ENCODE measurements around the gene SYTL5.
"Not testable (repeated sequence)": the region's sequence is repeated elsewhere in the genome, so short reads cannot be mapped to it uniquely, and the experiment has no call there.

Gene SYTL5

DNA sequence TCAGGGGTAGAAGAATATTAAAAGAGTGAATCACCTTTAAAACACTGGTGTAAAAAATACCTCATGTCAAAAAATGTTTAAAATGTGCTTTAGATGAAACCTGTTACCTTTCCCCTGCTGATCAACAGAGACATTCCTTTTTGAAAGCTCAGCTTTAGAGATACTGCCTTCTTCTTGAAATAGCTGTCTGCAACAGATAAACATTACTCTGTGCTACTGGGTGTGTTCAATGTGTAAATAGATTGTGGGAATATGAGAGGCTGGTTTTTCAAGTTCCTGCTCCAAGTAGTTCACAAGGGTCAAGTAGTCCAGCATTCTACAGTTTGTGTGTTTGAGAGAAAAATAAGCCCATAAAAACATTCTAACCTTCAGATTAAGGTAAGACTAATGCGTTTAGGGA is at the start of gene SYTL5:
Gene SYTL5 (plus strand): TSS at position 263 of the 400 bp plus-strand sequence. CDS start 27,337 bp downstream, outside the sequence.
- no peak for DNase-seq (ENCODE audit: low read depth)

DNA sequence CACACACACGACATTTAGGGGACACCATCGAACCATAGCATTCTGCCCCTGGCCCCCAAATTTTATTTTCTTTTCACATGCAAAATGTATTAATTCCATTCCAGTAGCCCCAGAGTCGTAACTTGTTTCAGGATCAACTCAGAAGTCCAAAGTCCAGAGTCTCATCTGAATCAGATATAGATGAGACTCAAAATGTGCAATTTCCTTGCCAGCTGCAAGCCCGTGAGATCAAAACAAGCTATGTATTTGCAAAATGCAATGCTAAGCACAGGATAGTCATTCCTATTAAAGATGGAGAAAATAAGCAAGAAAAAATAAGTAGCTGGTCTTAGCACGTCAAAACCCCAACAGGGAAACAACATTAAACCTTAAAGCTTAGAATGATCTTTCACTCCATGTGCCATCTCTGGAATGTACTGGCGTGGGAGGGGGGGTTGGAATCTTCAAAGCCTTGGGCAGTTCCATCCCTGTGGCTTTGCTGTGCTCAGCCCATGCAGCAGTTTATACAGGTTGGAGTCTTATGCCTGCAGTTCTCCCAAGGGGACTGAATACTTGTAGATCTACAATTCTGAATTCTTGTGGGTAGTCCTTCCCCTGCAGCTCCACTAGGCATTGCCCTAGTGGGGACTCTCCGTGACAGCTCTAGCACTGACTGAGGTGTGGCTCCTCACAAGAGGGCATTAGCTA is 47.7 kb upstream of the SYTL5 start:
- no peak for DNase-seq (ENCODE audit: low read depth)

DNA sequence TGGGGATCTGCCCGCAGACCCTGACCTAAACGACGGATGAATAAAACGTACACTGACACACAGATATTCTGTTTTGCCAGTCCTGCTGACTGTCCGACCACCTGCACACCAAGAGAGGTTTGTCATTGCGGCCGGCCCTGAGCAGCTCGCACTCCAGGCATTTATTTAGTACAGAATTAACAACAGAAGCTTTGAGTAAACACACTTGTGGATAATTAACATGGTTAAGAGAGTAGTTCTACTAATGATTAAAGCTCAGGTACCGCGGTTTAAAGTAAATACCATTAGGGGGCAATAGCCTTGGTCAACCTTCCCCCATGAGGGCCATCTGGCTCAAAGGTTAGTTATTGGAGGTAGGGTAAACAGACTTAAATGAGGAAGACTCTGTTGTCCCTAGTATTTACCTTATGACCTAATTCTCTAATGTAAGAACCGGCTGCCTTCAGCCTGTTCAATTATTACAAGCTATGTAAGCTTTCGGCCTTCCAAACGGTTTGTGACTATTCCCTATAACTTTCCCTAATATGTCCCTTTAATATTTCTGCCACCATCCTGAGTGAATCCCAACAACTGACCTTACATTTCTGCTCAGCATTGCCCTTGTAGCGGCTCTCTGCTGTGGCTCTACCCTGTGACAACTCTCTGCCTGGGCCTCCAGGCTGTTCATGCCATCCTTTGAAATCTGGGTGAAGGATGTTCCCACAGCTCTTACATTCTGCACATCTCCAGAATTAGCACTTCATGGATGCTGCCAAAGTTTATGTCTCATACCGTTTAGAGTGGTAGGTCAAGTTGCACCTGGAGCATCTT is 46.9 kb upstream of the SYTL5 start:
- DNase-seq (ENCODE audit: low read depth) = no peak

DNA sequence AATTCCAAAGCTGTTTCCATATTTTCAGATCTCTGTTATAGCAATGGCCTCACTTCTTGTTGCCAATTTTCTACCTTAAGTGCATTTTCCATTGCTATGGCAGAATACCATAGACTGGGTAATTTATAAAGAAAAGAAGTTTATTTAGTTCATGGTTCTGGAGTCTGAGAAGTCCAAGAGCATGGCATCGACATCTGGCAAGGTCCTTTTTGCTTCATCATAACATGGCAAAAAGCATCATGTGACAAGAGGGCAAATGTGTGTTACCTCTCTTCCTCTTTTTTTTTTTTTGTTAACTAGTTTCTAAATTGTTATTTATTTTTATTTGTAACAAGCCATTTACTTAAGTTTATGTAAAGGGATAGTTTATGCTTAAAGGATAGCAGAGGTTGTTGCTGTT is 45.2 kb upstream of the SYTL5 start:
- DNase-seq (ENCODE audit: low read depth) = no peak

DNA sequence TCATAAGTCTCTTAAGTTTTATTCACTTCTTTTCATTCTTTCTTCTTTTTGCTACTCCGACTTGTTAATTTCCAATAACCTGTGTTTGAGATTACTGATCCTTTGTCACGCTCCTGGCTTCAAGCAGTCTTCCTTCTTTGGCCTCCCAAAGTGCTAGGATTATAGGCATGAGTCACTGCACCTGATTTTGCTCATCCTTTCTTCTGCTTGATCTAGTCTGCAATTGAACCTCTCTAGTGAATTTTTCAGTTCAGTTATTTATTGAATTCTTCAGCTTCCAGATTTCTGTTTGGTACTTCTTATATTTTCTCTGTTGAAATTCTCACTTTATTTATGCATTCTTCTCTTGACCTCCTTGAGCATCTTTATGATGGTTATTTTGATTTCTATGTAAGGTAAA is 38.6 kb upstream of the SYTL5 start:
- no peak for DNase-seq (ENCODE audit: low read depth)

DNA sequence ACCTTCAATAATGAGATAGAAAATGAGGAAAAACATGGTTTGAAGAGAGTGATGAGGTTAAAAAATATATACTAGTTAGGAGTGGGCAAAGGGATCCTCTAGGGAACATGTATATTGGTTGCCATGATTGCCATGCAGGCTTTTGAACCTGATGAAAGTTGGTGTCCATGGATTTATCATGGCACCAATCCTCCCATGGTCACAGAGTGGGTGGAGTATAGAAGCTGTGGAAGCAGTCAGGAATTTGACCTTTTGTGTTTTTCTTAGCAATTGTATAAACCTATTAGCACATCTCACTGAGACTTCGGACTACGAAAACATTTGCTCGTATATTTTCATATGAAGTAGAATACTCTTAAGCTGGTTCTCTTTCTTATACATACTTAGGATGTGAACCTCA is 30.9 kb upstream of the SYTL5 start:
- DNase-seq (ENCODE audit: low read depth) = no peak

DNA sequence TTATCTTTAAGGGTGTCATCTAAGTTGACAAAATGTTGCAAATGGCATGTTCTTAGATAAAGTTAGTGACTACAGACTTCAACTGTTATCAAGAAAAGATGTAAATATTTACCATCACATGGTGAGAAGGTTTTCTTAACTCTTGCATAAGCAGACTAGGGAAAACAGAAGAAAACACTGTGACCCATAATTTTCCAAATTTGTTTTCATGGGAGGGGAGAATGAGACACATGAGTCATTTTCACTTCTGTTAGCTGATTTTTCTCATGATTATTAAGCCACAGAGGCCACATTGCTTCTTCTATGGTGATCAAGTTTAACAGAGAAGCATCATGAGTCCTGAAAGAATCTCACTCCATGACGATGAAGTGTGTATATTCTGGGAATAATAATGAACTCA is 30.2 kb upstream of the SYTL5 start:
- DNase-seq (ENCODE audit: low read depth) = no peak

DNA sequence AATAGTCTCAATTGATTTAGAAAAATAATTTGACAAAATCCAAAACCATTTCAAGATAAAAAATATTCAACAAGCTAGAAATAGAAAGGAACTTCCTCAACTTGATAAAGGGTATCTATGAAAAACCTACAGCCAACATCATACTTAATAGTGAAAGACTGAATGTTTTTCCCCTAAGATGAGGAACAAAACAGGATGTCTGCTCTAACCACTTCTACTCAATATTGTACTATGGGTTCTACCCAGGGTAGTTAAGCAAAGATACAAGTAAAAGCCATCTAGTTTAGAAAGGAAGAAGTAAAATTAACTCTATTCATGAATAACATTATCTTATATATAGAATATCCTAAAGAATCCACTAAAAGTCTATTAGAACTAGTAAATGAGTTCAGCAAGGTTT is 21.5 kb upstream of the SYTL5 start:
- DNase-seq (ENCODE audit: low read depth) = no peak

DNA sequence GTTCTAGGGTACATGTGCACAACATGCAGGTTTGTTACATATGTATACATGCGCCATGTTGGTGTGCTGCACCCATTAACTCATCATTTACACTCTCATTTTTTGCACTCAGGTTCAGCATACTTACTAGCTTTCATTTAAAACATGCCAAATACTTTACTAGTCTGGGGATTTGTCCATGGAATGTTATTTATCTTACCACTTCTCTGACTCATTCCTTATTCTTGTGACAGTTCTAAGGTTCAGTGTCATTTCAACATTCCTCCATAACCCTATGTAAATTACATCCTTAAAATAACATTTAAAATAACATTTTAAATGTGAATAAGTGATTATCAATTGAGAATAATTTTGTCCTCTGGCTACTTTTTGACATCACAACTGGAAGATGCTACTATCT is 19.5 kb upstream of the SYTL5 start:
- DNase-seq (ENCODE audit: low read depth) = no peak

DNA sequence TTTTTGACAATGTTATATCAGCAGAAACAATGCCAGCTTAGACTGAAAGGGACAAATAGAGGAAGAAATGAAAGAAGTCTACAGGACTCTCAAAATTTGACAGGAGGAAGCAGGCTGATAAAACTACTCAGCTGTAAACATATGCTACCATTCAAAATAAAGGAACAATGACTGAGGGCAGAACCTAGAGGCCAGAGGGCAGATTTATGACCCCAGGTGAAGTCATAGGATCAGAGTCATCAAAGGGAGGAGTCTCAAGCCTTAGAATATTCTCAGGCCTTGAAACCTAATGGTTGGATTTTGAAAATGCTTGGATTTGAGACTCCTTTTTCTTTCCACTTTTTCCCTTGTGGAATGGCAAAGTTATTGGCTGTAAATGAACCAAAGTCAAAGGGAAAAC is 17.0 kb upstream of the SYTL5 start:
- DNase-seq (ENCODE audit: low read depth) = no peak

DNA sequence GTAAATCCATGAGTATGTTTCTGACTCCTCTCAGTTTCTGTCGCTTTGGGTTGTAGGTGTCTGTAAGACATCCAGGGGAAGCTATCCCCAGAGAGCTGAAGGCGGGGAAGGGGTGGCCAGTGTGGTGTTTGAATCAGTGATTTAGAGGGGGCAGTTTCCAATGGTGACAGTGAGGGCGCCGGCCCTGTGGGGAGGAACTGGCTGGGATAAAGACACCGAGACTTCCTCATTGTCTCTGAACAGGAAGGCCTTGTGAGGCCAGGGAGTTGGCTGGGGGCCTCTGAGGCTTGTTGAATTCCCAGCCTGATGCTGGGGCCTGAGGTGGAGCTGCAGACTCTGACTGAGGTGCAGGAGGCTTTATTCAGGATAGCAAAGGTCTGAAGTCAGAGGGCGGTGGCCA is 15.1 kb upstream of the SYTL5 start:
- DNase-seq (ENCODE audit: low read depth) = not testable (repeated sequence)

DNA sequence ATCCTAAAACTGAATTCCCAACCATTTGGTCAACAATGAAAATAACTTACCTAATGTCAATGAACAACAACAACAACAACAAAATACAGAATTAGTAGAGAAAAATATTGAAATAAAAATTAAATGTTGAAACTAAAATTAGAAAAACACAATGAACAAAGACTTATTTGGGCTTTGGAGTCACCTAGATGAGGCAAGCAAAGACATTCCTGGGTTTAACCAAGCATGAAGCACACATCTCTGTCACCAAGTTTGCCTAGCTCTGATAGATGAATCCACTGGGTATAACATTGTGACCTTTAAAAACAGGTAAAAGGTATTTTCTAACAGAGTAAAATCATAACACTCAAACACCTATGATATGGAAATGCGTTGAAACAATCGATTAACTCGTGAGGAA is 13.2 kb upstream of the SYTL5 start:
- DNase-seq (ENCODE audit: low read depth) = no peak

DNA sequence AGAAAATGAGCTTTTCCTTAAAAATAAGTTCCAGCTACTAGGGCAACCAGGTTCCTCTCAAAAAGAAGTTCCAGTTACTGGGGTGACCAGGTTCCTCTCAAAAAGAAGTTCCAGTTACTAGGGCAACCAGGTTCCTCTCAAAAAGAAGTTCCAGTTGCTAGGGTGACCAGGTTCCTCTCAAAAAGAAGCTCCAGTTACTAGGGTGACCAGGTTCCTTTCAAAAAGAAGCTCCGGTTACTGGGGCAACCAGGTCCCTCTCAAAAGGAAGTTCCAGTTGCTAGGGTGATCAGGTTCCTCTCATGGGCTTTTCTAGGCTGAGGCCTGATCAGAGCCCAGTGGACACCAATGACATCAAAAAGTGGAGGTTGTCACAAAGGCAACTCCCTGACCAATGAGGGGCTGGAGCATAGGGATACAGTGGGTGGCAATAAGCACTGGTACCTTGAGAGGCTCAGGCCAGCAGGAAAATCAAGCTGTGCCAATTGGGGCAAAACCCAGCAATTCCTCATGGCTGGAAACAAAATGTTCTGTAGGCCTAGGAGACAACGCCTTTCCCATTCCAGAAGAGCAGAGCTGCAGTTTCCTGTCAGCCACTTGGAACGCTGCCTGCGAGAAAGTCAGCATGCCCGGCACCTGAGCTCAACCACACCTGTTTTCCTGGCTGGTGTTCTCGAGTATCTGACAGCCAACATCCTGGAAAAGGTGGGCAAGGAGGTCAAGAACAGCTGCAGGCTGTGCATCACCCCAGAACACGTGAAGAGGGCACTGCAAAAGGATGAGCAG is 12.3 kb upstream of the SYTL5 start:
- DNase-seq (ENCODE audit: low read depth) = no peak

DNA sequence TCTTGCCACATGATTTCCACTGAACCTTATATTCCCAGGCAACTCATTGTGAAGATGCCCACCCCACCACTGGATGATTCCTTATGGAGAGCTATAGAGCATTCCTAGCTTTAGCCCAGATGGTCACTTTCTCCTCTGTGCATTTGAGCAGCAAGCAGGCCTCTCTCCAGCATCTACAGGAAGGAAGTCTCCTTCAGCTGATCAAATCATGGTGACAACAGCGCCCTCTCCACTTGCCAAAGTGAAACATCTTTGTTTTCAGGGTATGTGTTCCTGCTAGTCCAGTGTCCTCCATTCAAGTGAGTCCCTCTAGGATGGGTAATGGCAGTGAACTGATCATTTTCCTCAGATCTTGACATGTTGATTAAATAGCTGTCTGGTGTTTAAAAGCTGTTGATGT is 10.9 kb upstream of the SYTL5 start:
- no peak for DNase-seq (ENCODE audit: low read depth)

DNA sequence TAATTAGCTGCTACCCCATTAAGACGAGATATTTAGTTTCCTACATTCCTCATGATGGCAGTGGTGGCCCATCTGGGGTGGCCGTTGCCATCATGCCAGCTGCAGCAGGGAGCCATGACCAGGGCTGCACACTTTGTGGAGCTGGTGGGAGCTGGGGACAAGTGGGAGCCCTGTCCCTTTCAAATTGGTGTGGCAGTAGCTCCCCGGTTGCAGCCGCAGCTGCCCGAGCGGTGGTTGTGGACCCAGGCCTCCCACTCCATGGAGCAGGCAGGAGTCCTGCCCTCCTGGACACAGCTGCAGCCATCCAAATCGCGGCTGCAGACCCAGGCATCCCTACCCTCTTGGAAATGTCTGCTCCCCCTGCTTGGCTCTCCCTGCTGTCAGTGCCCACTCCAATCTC is 9.3 kb upstream of the SYTL5 start:
- DNase-seq (ENCODE audit: low read depth) = no peak

DNA sequence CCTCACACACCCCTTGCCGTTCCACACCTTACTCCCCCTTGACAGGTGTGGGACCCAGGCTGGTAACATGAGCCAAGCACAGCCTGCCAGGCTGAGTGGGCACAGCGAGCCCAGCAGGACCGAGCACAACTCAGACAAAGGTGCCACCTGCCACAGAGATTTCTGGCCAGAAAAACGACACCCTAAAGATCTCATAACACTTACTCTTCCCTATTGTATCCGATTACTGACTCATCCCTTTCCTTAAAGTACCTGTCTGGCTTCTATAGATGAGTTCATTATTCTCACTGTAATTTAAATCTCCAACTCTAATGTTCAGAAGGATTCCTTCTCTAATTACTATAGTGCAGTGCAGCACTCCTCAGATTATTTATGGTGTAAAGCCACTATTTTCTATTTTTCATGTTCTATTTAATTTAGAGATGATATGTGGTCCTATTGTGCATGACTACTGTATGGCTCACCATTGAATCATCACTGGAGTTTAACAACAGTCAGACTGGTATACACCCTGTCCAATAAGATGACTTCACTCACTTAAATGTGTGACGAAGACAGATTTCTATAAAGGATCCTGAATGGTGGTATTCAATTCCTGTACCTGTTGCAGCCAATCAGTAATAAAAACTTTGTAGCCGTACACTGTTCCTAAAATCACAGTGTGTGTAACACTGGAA is 7.6 kb upstream of the SYTL5 start:
- peak; percentile 56 for DNase-seq (ENCODE audit: low read depth)

DNA sequence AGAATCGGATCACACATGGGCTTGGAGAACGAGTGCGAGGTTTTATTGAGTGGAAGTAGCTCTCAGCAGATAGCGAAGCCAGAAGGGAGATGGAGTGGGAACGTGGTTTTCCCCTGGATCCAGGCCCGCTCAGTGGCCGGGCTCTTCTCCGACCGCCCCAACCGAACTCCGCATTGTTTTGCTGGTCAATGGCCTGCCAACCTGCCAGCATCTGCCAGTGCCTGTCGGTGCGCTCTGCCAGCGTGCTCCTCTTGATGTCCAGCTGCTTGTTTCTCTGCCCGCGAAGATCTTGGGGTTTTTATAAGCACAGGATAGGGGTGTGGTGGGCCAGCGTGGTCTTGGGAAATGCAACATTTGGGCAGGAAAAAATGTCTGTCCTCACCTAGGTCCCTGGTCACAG is 5.6 kb upstream of the SYTL5 start:
- DNase-seq (ENCODE audit: low read depth) = no peak

DNA sequence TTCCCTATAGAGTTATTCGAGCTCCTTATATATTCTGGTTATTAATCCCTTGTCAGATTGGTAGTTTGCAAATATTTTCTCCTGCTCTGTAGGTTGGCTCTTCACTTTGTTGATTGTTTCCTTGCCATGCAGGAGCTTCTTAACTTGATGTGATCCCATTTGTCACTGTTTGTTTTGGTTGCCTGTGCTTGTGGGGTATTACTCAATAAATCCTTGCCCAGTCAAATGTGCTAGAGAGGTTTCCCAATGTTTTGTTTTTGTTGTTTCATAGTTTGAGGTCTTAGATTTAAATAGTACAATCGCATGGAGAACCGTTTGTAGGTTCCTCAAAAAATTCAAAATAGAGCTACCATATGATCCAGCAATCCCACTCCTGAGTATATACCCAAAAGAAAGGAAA is 2.3 kb upstream of the SYTL5 start:
- no peak for DNase-seq (ENCODE audit: low read depth)

DNA sequence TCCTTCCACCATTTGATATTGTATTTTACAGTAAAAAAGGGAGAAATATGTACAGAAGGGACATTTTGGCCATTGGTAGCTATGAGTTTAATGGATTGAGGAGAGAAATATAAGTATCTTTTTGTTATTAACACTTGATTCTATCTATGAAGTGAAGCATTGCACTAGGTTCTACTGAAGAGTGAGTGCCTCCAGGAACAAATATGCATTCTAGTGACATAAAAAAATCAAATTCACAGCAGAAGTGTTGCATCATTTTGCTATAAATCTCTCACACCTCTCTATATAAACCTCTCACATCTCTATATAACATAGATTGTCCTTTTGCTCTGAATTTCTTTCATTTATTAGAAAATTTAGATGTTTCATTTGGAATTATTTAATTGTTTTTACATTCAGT is 425 bp downstream of the SYTL5 start:
- no peak for DNase-seq (ENCODE audit: low read depth)

DNA sequence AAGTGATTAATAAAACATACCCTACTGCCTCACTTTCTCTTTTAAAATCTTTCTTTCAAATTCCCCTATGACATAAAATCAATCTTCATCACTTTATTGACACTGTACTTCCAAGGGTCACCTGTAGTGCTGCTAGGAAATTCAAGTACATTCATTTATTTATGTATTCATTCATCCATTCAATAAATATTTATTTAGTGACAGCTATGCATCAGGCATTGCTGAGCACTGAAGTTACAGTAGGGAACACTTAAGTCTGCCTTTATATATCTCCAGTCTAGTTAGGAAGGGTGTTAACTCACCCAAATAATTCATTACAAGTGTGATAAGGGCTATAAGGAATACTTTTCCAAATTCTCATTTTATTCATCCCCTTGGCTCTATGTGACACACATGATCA is 2.3 kb downstream of the SYTL5 start:
- DNase-seq (ENCODE audit: low read depth) = no peak

DNA sequence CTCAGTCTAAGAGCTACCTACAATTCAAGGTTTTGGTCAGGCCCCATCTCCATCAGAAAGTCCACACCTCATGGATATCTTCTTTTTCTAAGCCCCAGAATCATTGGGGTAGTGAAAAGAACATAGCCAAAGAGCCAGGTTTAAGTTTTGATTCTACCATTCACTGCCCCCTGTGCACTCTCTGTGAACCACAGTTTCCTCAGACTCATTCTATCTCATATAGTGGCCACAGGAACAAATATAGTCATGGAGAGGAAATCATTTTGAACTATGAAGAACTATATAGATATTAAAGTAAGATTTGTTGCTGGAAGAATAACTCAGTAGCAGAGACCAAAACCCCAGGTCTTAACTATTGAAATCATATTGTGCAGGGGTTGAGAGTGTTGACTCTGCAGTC is 3.3 kb downstream of the SYTL5 start:
- DNase-seq (ENCODE audit: low read depth) = no peak

DNA sequence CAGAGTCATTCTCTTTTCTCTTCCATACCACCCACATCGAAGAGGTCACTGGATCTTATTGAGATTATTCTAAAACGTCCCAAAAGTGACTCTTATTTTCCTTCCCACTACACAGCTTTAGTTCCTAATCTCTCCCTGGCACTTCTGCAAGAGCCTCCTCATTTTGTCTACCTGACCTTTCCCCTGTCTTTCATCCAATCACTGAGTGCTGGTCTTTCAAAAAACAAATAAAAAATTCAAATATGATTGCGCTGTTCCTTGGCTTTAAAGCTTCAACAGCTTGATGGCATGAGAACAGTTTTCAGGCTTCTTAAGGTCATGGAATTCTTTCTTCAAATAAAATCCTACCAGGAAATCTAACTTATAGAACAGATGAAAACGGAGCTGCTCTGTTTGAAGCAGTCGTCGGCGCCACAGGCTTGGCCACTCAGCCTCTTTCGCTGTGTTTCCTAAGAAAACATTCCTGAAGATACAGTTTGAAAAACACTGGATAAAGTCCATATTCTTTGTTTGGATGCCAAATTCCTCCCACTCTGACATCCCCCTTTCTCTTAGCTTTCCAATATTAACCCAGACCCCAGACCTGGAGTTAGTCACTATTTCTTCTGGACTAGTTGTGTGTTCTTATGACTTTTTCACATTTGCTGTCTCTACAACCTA is 12.5 kb downstream of the SYTL5 start:
- no peak for DNase-seq (ENCODE audit: low read depth)

All from stromal cell of bone marrow (primary cell).